UCSD-AML1 (cell line): Measurements from ENCODE around the gene KLHDC3.
A peak's percentile ranks its signal among the peaks of the same experiment; 100 is the strongest.
"Not testable (repeated sequence)": the region's sequence is repeated elsewhere in the genome, so short reads cannot be mapped to it uniquely, and the experiment has no call there.

ENCODE experiments used
- DNase-seq: peaks from one replicate; lab custom pipeline; 2025; ENCODE audit not compliant: unreplicated experiment; lab: John Stamatoyannopoulos, UW

Gene KLHDC3

DNA sequence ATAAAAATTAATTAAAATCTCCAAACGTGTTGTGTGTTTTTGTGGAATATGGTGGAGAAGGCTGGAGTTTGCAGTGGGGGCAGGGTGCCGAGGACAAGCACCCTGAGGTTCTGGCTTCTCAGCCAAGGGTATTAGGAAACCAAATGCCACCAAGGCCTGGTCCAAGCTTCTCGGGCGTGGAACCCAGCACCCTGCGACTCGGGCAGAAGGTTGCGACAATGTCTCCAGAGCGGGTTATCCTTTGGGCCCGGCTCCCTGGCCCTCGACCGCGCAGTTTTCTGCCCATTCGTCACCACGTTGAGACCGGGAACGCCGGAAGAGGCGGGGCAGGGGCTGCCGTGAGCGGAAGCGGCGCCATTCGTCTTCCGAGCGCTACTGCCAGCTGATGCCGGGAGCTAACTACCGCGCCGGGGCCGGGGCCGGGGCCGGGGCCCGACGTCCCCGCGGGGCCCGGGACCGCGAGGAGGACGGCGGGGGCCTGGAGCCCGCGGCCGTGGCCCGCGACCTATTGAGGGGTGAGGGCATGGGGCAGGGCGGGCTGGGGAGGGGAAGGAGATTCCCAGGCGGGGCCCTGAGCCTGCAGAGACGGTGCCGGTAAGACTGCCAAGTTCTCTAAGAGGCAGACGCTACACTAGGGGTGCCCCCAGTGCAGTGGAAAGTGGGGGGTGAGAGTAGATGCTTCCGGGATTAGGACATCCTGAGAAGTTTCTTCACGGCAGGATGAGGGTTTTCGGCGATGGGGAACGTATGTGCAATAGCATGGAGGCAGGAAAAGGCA, 7.4 kb downstream of the KLHDC3 start, which contains the start of gene RRP36:
Gene RRP36 (plus strand): TSS at position 354 of the 778 bp plus-strand sequence. CDS start 32 bp downstream, at position 386.
- peak; percentile 78 for DNase-seq

- DNase-seq, result no peak
These were observed 10.4 kb downstream of the KLHDC3 start for GRCh38 chr6:43024436-43024835.

DNA sequence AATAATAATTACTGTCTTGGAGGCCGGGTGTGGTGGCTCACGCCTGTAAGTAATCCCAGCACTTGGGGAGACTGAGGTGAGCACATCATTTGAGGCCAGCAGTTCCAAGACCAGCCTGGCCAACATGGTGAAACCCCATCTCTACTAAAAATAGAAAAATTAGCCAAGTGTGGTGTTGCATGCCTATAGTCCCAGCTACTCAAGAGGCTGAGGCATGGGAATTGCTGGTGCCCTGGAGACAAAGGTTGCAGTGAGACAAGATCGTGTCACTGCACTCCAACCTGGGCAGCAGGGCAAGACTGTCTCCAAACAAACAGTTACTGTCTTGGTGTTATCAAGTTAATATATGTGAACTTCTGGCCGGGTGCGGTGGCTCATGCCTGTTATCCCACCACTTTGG, 12.3 kb downstream of the KLHDC3 start:
- DNase-seq, result no peak

DNA sequence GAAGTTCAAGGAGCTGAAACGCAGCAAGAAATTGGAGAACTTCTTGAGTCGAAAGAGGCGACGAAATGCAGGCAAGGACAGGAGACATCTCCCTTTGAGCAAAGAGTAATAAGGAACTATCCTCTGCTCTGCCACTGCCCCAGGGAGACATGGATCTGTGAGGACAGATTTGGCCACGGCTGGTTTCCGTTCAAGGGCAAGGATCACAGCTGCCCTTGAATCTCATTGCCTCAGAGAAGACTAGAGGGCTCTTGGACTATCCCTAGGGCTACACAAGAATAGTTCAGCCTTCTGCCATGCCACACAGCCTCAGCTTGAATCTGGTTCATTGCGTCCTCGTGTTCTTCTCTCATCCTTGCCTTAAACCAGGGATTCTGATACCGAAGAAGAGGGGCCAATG, 15.1 kb downstream of the KLHDC3 start:
- no peak for DNase-seq

GRCh38 chr6:43032326-43032725, 18.3 kb downstream of the KLHDC3 start:
- no peak for DNase-seq

DNA sequence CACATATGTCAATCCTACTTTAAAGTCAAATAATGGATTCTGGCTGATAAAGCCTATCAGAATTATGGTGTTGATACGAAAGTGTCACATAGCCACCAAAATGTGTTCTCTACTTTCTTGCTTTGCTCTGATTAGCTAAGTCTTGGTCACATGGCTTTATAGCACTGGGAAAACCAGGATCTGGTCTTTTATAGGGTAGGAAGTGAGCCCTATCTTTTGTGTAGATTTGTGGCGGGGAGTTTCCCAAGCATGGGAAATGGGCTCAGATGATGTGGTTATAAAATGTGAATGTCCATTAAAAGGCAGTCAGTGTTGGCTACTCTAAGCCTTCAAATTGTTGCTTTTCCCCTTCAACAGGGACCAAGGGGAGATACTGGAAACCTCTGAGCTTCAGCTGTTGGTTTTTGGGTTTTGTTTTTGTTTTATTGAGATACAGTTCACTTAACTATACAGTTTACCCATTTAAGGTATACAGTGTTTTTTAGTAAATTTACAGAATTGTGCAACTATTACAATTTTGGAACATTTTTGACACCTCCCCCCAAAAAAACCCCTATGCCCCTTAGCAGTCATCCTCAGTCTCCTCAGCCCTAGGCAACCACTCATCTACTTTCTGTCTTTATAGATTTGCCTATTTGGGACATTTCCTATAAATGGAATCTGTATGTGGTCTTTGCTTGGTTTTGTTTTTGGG, 19.6 kb downstream of the KLHDC3 start:
- DNase-seq, result no peak

DNA sequence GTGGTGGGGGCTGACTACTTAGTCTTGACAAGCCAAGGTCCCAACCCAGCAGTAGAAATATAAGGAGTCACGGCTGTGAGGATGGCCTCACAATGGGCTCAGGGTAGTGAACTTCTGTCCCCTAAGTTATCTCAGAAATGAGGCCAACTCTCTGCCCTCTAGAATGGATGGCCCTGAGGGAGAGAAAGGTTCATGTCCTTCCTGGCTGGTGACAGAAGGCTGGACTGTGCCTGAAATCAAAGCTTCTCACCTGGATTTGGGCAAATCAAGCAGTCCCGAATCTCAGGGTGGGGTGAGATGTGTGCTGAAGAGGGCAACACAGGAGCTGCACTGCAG, 20.1 kb downstream of the KLHDC3 start:
- no peak for DNase-seq

- no peak for DNase-seq
These were observed 21.6 kb downstream of the KLHDC3 start for GRCh38 chr6:43035495-43036194.

DNA sequence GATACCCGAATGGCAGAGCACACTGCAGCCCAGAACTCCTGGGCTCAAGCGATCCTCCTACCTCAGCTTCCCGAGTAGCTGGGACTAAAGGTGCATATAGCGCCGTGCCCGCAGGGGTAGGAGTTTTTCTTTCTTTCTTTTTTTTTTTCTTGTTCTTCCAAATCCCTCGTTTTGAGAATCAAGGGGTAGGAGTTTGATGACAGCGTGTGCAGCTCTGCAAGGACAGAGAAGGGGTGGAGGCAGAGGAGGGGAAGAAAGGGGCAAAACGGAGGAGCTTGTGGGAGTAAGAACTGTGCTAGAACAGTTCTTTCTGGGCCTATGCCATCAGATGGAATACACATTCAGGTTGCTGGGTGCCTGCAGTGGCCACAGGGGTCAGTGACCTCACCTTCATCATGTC, 22.7 kb downstream of the KLHDC3 start:
- no peak for DNase-seq

- no peak for DNase-seq
These were observed 23.1 kb downstream of the KLHDC3 start for GRCh38 chr6:43037197-43037596.

DNA sequence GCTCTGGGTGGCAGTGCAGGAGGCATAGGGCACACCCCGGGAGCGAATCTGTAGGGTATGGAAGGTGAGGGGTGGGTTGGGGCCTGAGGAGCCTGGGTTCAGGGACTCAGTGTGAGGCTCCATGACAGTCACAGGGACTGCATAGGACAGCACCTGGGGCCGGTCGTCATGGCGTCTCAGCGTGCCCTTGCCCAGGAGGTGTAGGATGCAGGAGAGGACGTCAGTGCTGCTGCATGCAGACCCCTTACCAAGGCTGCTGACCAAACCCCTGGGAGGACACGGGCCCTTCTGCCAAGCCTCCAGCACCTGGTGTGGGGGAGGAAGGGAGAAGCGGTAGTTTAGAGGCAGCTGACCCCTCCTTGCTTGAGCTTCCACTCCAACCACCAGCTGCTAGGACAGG, 23.7 kb downstream of the KLHDC3 start:
- DNase-seq, result no peak

DNA sequence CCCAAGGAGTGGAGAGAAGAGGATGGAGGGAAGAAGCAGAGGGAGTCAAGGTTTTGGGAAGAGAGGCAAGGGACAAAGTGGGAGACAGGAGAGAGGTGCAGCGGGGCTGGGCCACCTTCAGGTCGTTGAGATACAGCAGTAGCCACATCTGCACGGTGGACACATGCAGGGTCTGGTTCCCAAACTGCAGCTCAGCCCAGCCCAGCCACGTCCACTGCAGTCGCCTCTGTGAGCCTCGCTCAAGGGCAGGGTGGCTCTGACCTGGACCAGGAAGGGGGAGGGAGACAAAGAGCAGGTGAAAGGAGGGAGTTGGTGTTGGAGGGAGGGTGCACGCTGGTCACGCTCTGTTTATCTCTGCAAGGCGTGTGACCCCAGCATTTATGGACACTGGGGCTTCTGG, 24.7 kb downstream of the KLHDC3 start:
- DNase-seq, result no peak

DNA sequence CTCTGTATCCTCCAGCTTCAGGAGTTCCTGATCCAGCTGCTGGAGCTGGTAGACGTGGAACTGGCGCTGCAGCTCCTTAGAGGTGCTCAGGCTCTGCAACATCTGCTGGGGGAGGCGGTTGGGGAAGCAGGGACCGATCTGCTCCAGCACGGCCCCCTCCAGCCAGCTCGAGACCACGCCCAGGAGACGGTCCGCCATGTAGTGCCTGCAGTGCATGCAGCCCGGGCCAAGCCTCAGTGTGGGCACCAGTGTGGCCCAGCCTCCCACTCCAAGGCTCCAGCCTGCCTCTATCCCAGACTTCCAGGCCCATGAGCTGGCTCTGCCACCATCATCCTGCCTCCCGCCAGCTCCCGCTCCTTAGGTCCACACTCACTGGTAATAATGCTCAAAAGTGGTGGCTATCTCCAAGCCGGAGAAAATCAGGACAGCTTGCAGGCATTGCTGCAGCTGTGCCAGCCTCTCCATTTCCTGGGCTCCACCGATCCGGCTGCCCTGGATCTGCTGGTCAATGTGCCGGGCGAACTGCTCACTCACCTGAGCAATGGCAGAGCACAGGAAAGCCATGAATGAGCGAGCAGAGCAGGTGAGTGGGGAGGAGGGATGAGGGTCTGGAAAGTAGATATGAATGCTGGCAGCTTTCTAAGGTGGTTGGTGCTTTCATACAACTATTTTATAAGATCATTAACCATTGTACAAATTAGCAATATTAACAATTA, 26.7 kb downstream of the KLHDC3 start:
- DNase-seq, result no peak

DNA sequence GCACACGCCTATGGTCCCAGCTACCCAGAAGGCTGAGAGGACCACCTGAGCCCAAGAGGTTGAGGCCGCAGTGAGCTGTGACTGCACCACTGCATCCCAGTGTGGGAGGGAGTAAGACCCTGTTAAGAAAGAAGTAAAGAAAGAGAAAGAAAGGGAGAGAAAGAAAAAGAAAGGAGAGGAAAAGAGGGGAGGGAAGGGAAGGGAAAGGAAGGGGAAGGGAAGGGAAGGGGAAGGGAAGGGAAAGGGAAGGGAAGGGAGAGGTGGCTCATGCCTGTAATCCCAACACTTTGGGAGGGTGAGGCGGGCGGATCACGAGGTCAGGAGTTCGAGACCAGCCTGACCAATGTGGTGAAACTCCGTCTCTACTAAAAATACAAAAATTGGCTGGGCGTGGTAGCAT, 27.4 kb downstream of the KLHDC3 start:
- not testable (repeated sequence) for DNase-seq

DNA sequence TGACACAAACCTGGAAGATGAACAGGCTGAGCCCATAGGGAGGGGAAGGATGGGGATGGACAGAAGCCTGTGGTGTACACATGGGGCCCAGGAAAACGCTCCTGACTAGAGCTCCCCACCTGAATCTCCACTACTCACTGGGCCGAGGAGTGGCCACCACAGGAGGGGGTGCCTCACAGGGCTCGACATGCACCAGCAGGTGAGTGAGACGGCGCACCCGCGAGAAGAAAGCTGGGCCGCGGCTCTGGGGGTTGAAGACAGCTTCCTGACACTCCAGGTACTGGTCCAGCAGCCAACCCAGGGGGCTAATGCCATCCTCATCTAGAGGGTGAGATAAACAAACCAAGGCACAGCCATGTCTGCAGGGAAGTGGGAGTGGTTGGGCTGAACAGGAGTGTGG, 29.3 kb downstream of the KLHDC3 start:
- DNase-seq, result no peak

DNA sequence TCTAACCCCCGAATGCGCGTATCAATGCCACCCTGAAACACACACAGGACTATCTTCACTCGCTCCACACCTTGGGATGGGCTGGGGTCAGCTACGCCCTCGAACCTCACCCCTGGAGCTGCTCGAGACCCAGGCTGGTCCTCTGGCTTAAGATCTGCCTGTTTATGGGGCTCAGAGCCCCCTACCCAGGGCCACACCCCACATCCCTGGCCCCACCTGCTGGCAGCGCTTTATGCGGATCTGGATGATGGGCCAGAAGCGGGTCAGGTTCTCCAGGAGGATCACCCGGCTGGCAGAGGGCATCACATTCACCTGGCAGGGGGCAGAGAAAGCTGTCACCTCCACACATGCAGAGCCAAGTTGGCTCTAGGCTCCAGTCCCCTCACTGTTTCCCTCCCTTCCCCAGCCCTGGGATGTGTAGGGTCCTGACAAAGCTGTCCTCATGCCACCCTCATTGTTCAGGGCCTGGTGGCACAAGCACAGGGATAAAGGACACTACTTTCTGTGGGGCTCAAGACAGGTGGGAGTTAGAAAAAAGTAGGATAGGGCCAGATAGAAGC, 31.4 kb downstream of the KLHDC3 start:
- DNase-seq, result no peak

GRCh38 chr6:43047998-43048397, 33.9 kb downstream of the KLHDC3 start:
- no peak for DNase-seq

DNA sequence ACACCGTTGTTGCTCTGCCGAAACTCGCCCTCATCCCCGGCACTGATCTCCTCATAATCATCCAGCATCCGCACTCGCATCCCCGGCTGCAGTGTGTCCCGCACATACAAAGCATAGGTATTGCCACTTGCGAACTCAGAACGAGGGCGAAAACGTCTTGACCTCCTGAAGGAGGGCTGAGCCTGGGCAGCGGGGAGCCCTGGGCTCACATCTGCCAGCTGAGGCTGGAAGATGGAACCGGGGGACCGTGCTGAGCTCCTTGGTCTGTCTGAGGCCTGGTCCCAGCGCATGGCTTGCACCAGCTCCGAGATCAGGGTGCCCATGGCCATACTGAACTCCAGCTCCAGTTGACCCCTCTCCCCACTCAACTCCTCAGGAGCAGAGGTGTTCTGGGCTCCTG, 36.9 kb downstream of the KLHDC3 start:
- DNase-seq, result no peak

- no peak for DNase-seq
These were observed 38.3 kb downstream of the KLHDC3 start for GRCh38 chr6:43052225-43052841.

GRCh38 chr6:43052842-43053544, 38.9 kb downstream of the KLHDC3 start:
- DNase-seq, result peak; percentile 65
